Right lobe of liver (tissue), 6 donors: ENCODE data around the gene CEP128. TPM values are rescaled to one million over a fixed set of nuclear protein-coding genes. Genes with fewer than 3 reads are reported as not detected.

Source experiments
- ATAC-seq, 4 donors: fragments of 200-7000 bp; cut with Tn5 transposase; one replicate each; pipeline ENCODE4 v1.9.1; 2020; ENCODE audit warnings: mild to moderate bottlenecking in 4 of 4, moderate library complexity in 4 of 4
- DNase-seq, 3 donors: peaks; one replicate each; pipeline ENCODE4 v3.0.0-alpha.2; 2020
- H3K27ac ChIP-seq, 3 donors: fragments of 200-600 bp; one replicate each; pipeline ENCODE4 v1.8.0; 2022
- H3K27me3 ChIP-seq, 2 donors: fragments of 200-600 bp; one replicate each; pipeline ENCODE4 v1.8.0; 2022
- H3K36me3 ChIP-seq, 4 donors: fragments of 200-600 bp; sonication (generic) in 1 of 4; one replicate each; pipeline versions ENCODE4 v1.5.1 to v1.8.0; 2017 to 2022; ENCODE audit warnings: control low read depth in 1 of 4
- H3K4me1 ChIP-seq, 4 donors: fragments of 200-600 bp; sonication (generic) in 1 of 4; one replicate each; pipeline versions ENCODE4 v1.5.1 to v1.8.0; 2017 to 2022; ENCODE audit warnings: control low read depth in 1 of 4
- H3K4me3 ChIP-seq, 3 donors: fragments of 200-600 bp; one replicate each; pipeline ENCODE4 v1.8.0; 2022
- H3K9me3 ChIP-seq, 4 donors: fragments of 200-600 bp; sonication (generic) in 1 of 4; one replicate each; pipeline versions ENCODE4 v1.5.1 to v1.8.0; 2017 to 2022; ENCODE audit warnings: control low read depth in 1 of 4
- POLR2A ChIP-seq: fragments of 450-650 bp; IDR thresholded peaks from one replicate; pipeline ENCODE4 v1.6.1; 2017; ENCODE audit warnings: antibody characterized with exemption, mild to moderate bottlenecking
- WGBS: methylation state at CpG from one replicate; pipeline ENCODE4 v1.1.6; 2018; ENCODE audit warnings: low coverage, low lambda C conversion rate; ENCODE audit not compliant: insufficient coverage; ENCODE audit errors: missing lambda C conversion rate; 5-methylcytosine and 5-hydroxymethylcytosine counted together
- intact Hi-C, 2 donors: fragments of 100-400 bp; cut with DNase I; formaldehyde crosslinking; loops; one replicate each; pipeline versions ENCODE4 v1.11.2 to v1.14.1; 2022
- total RNA-seq, 6 experiments: library from RNA; depleted of rRNA in 2 of 6; stranded (reverse); fragments of >200 nt in 2 of 6; fragmentation: NEBNext Ultra II Directional in 3 of 6; extraction: Animal tissue kit (Norgen Biotek cat#: 25700) in 3 of 6; gene quantifications; one replicate each; pipeline versions ENCODE4 v1.1.0 to v1.2.4, GENCODE V29; 2016 to 2023
- TF ChIP-seq, protein P1 (sequence below), 4 donors: fragments of 200-600 bp in 3 of 4; fragments of 450-650 bp in 1 of 4; IDR thresholded peaks; one replicate each; pipeline versions ENCODE4 v1.5.1 to v1.8.0; 2016 to 2022; ENCODE audit warnings: antibody characterized with exemption in 4 of 4, mild to moderate bottlenecking in 2 of 4
- donor health status: DM: no; HTN: yes; CAD: no.
- donor health status: DM: no; HTN: no; CAD: no.
- donor health status: DM: no; HTN: no; CAD: no.
- donor health status: DM: no; HTN: yes; CAD: no.
- donor health status: DM: no; HTN: yes; CAD: no.

Gene CEP128
- total RNA-seq, 6 experiments from 2014 or later, result 0.81 to 9.5 (median 1.7) TPM

DNA sequence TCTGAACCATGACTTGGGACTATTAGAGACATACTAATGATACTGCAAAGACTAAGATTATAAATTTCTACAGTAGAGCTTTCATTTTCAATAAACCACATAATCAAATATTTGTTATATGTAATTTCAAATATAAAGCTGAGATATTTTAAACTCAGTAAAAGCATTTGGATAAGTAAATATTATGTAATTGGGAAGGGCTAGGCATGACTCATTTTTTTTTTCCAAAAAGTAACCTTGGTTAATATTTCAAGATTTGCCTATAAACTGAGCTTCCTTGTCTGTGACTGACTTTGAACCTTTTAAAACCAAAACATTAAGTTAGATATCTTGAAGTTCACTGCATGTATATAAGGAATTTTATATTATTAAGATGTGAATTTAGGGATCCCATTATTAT lies 332.5 kb downstream of the CEP128 start:
- no peak for ATAC-seq

DNA sequence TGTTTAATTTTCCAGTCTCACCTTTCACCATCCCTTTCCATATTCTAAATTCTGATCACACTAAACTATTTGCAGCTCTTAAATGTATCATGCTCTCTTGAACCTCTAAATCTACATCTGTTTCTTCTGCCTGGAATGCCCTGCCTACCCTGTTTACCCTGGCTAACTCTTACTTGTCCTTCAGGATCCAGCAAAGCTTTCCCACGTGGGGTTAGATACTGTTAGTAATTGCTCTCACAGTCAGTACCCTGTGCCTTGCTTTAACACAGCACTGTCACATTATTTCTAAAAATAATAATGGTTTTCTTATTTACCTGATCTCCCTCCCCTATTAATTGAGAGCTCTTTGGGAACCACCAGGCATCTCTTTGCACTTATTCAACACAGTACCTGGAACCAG lies 333.0 kb downstream of the CEP128 start:
- no peak for ATAC-seq
- TF ChIP-seq, protein P1, sequence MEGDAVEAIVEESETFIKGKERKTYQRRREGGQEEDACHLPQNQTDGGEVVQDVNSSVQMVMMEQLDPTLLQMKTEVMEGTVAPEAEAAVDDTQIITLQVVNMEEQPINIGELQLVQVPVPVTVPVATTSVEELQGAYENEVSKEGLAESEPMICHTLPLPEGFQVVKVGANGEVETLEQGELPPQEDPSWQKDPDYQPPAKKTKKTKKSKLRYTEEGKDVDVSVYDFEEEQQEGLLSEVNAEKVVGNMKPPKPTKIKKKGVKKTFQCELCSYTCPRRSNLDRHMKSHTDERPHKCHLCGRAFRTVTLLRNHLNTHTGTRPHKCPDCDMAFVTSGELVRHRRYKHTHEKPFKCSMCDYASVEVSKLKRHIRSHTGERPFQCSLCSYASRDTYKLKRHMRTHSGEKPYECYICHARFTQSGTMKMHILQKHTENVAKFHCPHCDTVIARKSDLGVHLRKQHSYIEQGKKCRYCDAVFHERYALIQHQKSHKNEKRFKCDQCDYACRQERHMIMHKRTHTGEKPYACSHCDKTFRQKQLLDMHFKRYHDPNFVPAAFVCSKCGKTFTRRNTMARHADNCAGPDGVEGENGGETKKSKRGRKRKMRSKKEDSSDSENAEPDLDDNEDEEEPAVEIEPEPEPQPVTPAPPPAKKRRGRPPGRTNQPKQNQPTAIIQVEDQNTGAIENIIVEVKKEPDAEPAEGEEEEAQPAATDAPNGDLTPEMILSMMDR (IDR thresholded peaks at IDR 0.05), result no peak
- no peak for TF ChIP-seq POLR2A
- no peaks in the 10 kb centered on the region for H3K27me3 ChIP-seq
- H3K4me1 ChIP-seq, result no peaks in the 10 kb centered on the region
- WGBS, result 29% methylated on average over 1 of the region's 1 CpG
- no peaks in the 10 kb centered on the region for H3K9me3 ChIP-seq
- intact Hi-C loops, result no loop called here
- DNase-seq, result no peak
- H3K4me3 ChIP-seq, result no peak overlapping the region
- H3K27ac ChIP-seq, result no peak overlapping the region
- H3K36me3 ChIP-seq, result no peaks in the 10 kb centered on the region

More for the DNA sequence above, 332.5 kb downstream of the CEP128 start:
- no peaks in the 10 kb centered on the region for H3K4me1 ChIP-seq
- no peak for DNase-seq
- no peak for TF ChIP-seq POLR2A
- TF ChIP-seq, protein P1 (IDR thresholded peaks at IDR 0.05), result no peak
- intact Hi-C loops, result no loop called here
- H3K36me3 ChIP-seq, result no peaks in the 10 kb centered on the region
- H3K27ac ChIP-seq, result no peak overlapping the region
- no peak overlapping the region for H3K4me3 ChIP-seq
- H3K27me3 ChIP-seq, result no peaks in the 10 kb centered on the region
- no peaks in the 10 kb centered on the region for H3K9me3 ChIP-seq

DNA sequence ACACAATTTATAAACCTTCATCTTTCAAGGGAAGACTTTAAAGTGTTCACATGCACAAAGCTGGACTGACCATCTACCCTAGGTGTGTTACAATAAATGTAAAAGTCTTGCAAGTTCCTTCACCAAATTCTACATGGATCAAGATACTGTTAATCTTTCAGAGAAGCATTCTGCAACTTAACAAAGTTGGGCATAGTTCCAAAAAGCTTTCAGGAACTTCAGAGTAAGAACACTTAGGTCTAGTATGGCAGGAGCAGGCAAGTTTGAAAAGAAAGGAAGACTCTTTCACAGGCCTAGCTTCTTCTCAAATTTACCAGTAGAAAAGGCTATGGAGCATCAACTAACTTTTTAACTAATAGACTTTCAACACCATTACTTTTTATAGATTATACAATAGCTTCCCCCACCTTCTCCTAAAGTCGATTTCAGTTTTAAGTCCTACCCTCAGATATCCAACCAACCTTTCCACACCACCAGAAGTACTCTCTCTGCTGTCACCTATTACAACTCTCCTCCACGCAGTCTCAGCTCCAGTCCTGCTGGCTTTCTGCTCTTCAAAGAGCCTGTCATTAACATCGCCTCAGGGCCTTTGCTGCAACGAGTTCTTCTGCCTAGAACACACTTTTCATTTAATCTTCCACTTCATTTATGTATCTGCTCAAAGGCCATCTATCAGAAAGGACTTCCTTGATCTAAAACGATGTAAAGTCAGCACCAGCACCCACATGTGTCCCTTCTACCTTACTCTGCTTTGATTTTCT lies 333.9 kb downstream of the CEP128 start:
- intact Hi-C loops, result no loop called here
- no peak for DNase-seq
- TF ChIP-seq POLR2A, result no peak
- TF ChIP-seq, protein P1 (IDR thresholded peaks at IDR 0.05), result no peak
- ATAC-seq, result no peak
- no peaks in the 10 kb centered on the region for H3K27me3 ChIP-seq
- no peak overlapping the region for H3K27ac ChIP-seq
- no peak overlapping the region for H3K4me3 ChIP-seq
- 86% methylated on average over 5 of the region's 5 CpGs for WGBS
- H3K4me1 ChIP-seq, result no peaks in the 10 kb centered on the region
- H3K9me3 ChIP-seq, result no peaks in the 10 kb centered on the region
- no peaks in the 10 kb centered on the region for H3K36me3 ChIP-seq

DNA sequence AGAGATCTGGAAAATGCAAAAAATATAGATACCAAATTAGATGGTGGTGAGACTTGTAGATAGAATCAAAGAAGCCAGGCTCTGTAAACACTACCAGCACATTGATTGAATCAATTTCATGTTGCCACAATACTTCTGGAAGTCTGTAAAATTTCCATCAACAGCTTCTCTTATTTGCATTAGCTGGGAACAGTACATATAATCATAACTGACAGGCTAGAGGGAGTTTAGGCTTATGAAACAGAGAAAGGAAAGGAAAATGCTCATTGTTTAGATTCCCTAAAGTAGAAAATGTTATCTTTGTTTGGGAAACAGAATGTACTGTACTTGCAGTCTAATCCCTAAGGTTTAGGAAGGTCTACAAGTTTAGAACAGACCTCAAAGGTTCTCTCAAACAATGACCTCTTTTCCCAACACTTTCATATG lies 335.2 kb downstream of the CEP128 start:
- Histone ChIP-seq H3K4me3 (no peak overlapping the region), H3K4me1 (no peaks in the 10 kb centered on the region), H3K27me3 (no peaks in the 10 kb centered on the region), H3K27ac (no peak overlapping the region), H3K9me3 (no peaks in the 10 kb centered on the region), H3K36me3 (no peaks in the 10 kb centered on the region)
- intact Hi-C loops, result no loop called here
- TF ChIP-seq POLR2A, result no peak
- TF ChIP-seq, protein P1 (IDR thresholded peaks at IDR 0.05), result no peak
- ATAC-seq (no peak), DNase-seq (no peak)

DNA sequence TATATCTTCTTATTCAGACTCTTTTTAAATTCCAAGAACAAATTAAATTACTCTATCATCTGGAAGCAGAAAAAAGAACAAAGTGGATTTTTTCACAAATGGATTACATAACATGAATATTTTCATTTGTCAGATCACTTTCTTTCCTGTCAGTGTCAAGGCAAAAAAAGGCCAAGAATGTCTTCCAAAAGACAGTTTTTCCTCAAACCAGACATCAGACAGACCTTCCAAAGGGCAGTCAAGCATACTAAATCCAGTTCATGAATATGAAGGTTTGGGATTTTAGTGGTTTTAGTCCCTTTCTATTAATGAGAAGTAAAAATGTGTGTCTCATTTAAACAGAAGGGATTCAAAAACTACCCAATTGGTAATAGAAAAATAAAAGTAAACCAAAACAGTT lies 336.0 kb downstream of the CEP128 start:
- intact Hi-C loops, result no loop called here
- no peak for TF ChIP-seq POLR2A
- TF ChIP-seq, protein P1 (IDR thresholded peaks at IDR 0.05), result no peak
- no peak overlapping the region for H3K27ac ChIP-seq
- no peaks in the 10 kb centered on the region for H3K4me1 ChIP-seq
- H3K4me3 ChIP-seq, result no peak overlapping the region
- no peaks in the 10 kb centered on the region for H3K9me3 ChIP-seq
- H3K36me3 ChIP-seq, result no peaks in the 10 kb centered on the region
- DNase-seq (no peak), ATAC-seq (no peak)
- no peaks in the 10 kb centered on the region for H3K27me3 ChIP-seq
